Psoas muscle (tissue), 8 donors: ENCODE data around the gene BLOC1S4. TPM values are rescaled to one million over a fixed set of nuclear protein-coding genes. Genes with fewer than 3 reads are reported as not detected.
A peak's percentile ranks its signal among the peaks of the same experiment; 100 is the strongest.

Experiments
- ATAC-seq, 4 donors: fragments of 200-7000 bp; cut with Tn5 transposase; one replicate each; pipeline ENCODE4 v1.9.1; 2020; ENCODE audit warnings: moderate library complexity in 3 of 4, mild to moderate bottlenecking in 2 of 4
- DNase-seq, 2 donors: peaks; one replicate each; pipeline ENCODE4 v3.0.0-alpha.2; 2020
- H3K27ac ChIP-seq: fragments of 200-600 bp; one replicate; pipeline ENCODE4 v1.8.0; 2022
- H3K27me3 ChIP-seq, 3 donors: fragments of 200-600 bp in 1 of 3; one replicate each; pipeline versions ENCODE4 v1.6.1 to v1.8.0; 2013 to 2022; ENCODE audit warnings: low read length in 2 of 3, mild to moderate bottlenecking in 2 of 3, moderate library complexity in 1 of 3; ENCODE audit not compliant: insufficient read depth in 3 of 3
- H3K36me3 ChIP-seq, 2 donors: fragments of 200-600 bp in 1 of 2; one replicate each; pipeline versions ENCODE4 v1.6.1 to v1.8.0; 2013 to 2022; ENCODE audit warnings: low read depth in 1 of 2, mild to moderate bottlenecking in 1 of 2, moderate library complexity in 1 of 2; ENCODE audit not compliant: insufficient read depth in 1 of 2
- H3K4me1 ChIP-seq: fragments of 200-600 bp; one replicate; pipeline ENCODE4 v1.8.0; 2022
- H3K4me3 ChIP-seq: fragments of 200-600 bp; one replicate; pipeline ENCODE4 v1.8.0; 2022; ENCODE audit warnings: mild to moderate bottlenecking
- H3K9me3 ChIP-seq: fragments of 200-600 bp; one replicate; pipeline ENCODE4 v1.8.0; 2022
- CTCF ChIP-seq: fragments of 200-600 bp; IDR thresholded peaks from one replicate; pipeline ENCODE4 v1.8.0; 2022; ENCODE audit warnings: antibody characterized with exemption
- WGBS, 3 donors: extraction: QIAGEN DNeasy Blood & Tissue Kit; methylation state at CpG; one replicate each; pipeline versions ENCODE4 v1.1.6 to v1.1.7; 2013; 5-methylcytosine and 5-hydroxymethylcytosine counted together
- intact Hi-C, 2 donors: fragments of 100-400 bp; cut with DNase I; formaldehyde crosslinking; loops; one replicate each; pipeline versions ENCODE4 v1.11.0 to v1.14.2; 2022
- polyA plus RNA-seq, 3 donors: library from polyadenylated mRNA; stranded (reverse); fragments of 200-250 nt; gene quantifications; one replicate each; pipeline ENCODE4 v1.2.3, GENCODE V29; 2013
- total RNA-seq, 4 donors: library from RNA; stranded (reverse); fragmentation: NEBNext Ultra II Directional in 2 of 4; extraction: Animal tissue kit (Norgen Biotek cat#: 25700) in 2 of 4; gene quantifications; one replicate each; pipeline versions ENCODE4 v1.2.1 to v1.2.4, GENCODE V29; 2021 to 2023
- donor health status: healthy with polysubstance abuse.
- donor health status: DM: no; HTN: no; CAD: no; lungs with moderate emphysema.
- donor health status: Bipolar disorder and iron deficiency.
- donor health status: healthy.
- donor health status: DM: yes; HTN: yes; CAD: no.
- donor health status: DM: no; HTN: no; CAD: no.
- donor health status: DM: no; HTN: no; CAD: no.
- donor health status: DM: yes; HTN: yes; CAD: no.

The BLOC1S4 gene
- total and polyA plus RNA-seq, 7 donors, result 7.6 to 15.0 (median 13.4) TPM

- Histone ChIP-seq H3K27ac (peak overlapping the region; percentile 69), H3K36me3 (no peaks in the 10 kb centered on the region), H3K4me3 (no peak overlapping the region), H3K4me1 (peaks cover 12% of the 10 kb centered on the region), H3K27me3 (no peaks in the 10 kb centered on the region), H3K9me3 (no peaks in the 10 kb centered on the region)
- TF ChIP-seq CTCF, result no peak
- intact Hi-C loops, result loop anchor here (5.0 kb wide), 1 partner anchor 35 kb away; no protein-coding TSS in a partner anchor
- peak; percentile 82 to 87 for DNase-seq
- 60 to 71% (median 68%) methylated on average over 21 of the region's 21 CpGs for WGBS, 3 donors
- peak; percentile 92 to 95 (median 95) for ATAC-seq
Measured at GRCh38 chr4:6732441-6733357, 16.7 kb downstream of the BLOC1S4 start.

GRCh38 chr4:6733358-6734164 is 17.6 kb downstream of the BLOC1S4 start:
- ATAC-seq (peak in 1 of 4 donors; percentile 7), DNase-seq (no peak)
- Histone ChIP-seq H3K36me3 (no peaks in the 10 kb centered on the region), H3K27ac (no peak overlapping the region), H3K4me3 (no peak overlapping the region), H3K27me3 (no peaks in the 10 kb centered on the region), H3K9me3 (no peaks in the 10 kb centered on the region), H3K4me1 (peaks cover 12% of the 10 kb centered on the region)
- no peak for TF ChIP-seq CTCF
- intact Hi-C loops, result loop anchor here (5.0 kb wide), 1 partner anchor 34 kb away; no protein-coding TSS in a partner anchor
- 91 to 92% (median 91%) methylated on average over 27 of the region's 27 CpGs for WGBS, 3 donors

GRCh38 chr4:6734165-6734786 is 18.3 kb downstream of the BLOC1S4 start:
- ATAC-seq (no peak), DNase-seq (no peak)
- no peak for TF ChIP-seq CTCF
- no peaks in the 10 kb centered on the region for H3K36me3 ChIP-seq
- no peaks in the 10 kb centered on the region for H3K9me3 ChIP-seq
- no peaks in the 10 kb centered on the region for H3K27me3 ChIP-seq
- WGBS, 3 donors, result 83 to 89% (median 83%) methylated on average over 16 of the region's 16 CpGs
- no peak overlapping the region for H3K4me3 ChIP-seq
- H3K27ac ChIP-seq, result no peak overlapping the region
- H3K4me1 ChIP-seq, result peaks cover 12% of the 10 kb centered on the region
- intact Hi-C loops, result loop anchor here (5.0 kb wide), 1 partner anchor 33 kb away; no protein-coding TSS in a partner anchor

GRCh38 chr4:6739920-6740319 is 23.9 kb downstream of the BLOC1S4 start:
- Histone ChIP-seq H3K27me3 (no peaks in the 10 kb centered on the region), H3K9me3 (no peaks in the 10 kb centered on the region), H3K36me3 (no peaks in the 10 kb centered on the region), H3K27ac (no peak overlapping the region), H3K4me3 (no peak overlapping the region), H3K4me1 (no peaks in the 10 kb centered on the region)
- TF ChIP-seq CTCF, result no peak
- WGBS, 3 donors, result 80 to 86% (median 83%) methylated on average over 4 of the region's 4 CpGs
- ATAC-seq, result no peak
- intact Hi-C loops, result no loop called here
- DNase-seq, result no peak
